ENCODE data around the gene GOLIM4.

- no peak for TF ChIP-seq CTCF (IDR thresholded peaks at IDR 0.05)
- TF ChIP-seq EP300 (IDR thresholded peaks at IDR 0.05), result no peak
Measured at GRCh38 chr3:168060317-168060716, 35.4 kb downstream of the GOLIM4 start.
